ENCODE results near the gene FNDC10. TPM values are rescaled to one million over a fixed set of nuclear protein-coding genes. Genes with fewer than 3 reads are reported as not detected.
A peak's percentile ranks its signal among the peaks of the same experiment; 100 is the strongest.

Gene FNDC10
- total RNA-seq, 2 experiments from 2014 or later: 2.8 to 3.6 TPM

DNA sequence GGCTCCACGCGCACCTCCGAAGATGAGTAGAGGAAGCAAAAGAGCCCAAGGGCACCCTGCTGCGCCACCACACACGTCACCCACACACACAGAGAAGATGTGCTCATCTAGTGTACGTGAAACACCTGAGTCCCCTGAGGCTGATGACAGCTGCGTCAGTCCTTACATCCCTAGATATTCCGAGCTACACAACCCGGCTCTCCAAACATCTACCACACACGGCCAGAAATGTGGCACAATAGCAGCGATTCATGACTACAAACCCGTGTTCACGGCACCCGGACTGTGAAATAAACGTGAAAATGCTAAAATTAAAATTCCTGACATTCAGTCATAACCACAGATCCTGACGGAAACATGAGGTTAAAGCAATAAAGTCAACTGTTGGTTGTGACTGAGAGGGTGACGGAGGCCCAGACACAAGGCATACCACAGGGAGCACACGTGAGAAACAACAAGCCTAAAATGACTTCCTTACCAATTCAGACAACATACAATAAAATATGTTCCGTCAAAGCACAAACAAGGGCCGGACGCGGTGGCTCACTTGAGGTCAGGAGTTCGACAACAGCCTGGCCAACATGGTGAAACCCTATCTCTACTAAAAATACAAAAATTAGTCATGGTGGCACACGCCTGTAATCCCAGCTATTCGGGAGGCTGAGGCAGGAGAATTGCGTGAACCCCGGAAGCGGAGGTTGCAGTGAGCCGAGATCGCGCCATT lies 32.6 kb downstream of the FNDC10 start:
- ChIA-PET POLR2A (interaction anchor here (0.7 to 1.6 kb wide), 3 partner anchors 10 to 47 kb away, joined by 3 read pairs; no protein-coding TSS in a partner anchor), CTCF (interaction anchor here (1.3 kb wide), 1 partner anchor 11 kb away, joined by 3 read pairs; no protein-coding TSS in a partner anchor)
- H3K9me3 Mint-ChIP-seq: no peaks in the 10 kb centered on the region
- peaks cover 51% of the 10 kb centered on the region for H3K36me3 Mint-ChIP-seq (ENCODE audit: low read depth)
- intact Hi-C loops (cut with micrococcal nuclease): no loop called here
- ATAC-seq (no peak), DNase-seq (no peak)
- no peaks in the 10 kb centered on the region for H3K27me3 Mint-ChIP-seq
- TF ChIP-seq, protein P1, sequence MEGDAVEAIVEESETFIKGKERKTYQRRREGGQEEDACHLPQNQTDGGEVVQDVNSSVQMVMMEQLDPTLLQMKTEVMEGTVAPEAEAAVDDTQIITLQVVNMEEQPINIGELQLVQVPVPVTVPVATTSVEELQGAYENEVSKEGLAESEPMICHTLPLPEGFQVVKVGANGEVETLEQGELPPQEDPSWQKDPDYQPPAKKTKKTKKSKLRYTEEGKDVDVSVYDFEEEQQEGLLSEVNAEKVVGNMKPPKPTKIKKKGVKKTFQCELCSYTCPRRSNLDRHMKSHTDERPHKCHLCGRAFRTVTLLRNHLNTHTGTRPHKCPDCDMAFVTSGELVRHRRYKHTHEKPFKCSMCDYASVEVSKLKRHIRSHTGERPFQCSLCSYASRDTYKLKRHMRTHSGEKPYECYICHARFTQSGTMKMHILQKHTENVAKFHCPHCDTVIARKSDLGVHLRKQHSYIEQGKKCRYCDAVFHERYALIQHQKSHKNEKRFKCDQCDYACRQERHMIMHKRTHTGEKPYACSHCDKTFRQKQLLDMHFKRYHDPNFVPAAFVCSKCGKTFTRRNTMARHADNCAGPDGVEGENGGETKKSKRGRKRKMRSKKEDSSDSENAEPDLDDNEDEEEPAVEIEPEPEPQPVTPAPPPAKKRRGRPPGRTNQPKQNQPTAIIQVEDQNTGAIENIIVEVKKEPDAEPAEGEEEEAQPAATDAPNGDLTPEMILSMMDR (IDR thresholded peaks at IDR 0.05): no peak
- peaks cover 41% of the 10 kb centered on the region for H3K4me1 Mint-ChIP-seq (ENCODE audit: low read depth)
- H3K4me3 Mint-ChIP-seq: no peak overlapping the region
- peak overlapping the region; percentile 59 for H3K27ac Mint-ChIP-seq

DNA sequence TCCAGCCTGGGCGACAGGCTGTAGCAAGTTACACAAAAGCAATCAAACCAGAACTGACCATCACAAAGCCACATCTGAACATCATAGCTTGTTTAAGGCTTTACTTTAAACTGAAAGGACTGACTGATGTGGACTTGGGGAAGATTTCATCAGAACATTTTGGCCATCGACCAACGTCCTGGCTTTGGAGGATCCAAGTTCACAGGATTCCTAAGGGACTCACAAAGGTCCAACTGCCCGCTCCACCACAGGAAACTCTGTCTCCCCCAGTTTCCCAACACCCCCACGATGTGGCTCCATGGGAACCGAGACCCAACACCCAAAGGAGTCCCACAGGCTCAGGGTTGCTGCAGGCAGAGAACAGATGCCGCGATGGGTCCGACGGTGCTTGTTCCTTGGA lies 34.6 kb downstream of the FNDC10 start:
- ChIA-PET CTCF (no interaction called here), POLR2A (interaction anchor here (1.4 kb wide), 1 partner anchor 17 kb away, joined by 3 read pairs; no protein-coding TSS in a partner anchor)
- TF ChIP-seq, protein P1 (IDR thresholded peaks at IDR 0.05): no peak
- intact Hi-C loops (cut with micrococcal nuclease): no loop called here
- H3K4me1 Mint-ChIP-seq (ENCODE audit: low read depth): peaks cover 31% of the 10 kb centered on the region
- peaks cover 55% of the 10 kb centered on the region for H3K36me3 Mint-ChIP-seq (ENCODE audit: low read depth)
- ATAC-seq: no peak
- no peak for DNase-seq
- no peaks in the 10 kb centered on the region for H3K27me3 Mint-ChIP-seq
- peak overlapping the region; percentile 42 for H3K27ac Mint-ChIP-seq
- H3K4me3 Mint-ChIP-seq: no peak overlapping the region
- no peaks in the 10 kb centered on the region for H3K9me3 Mint-ChIP-seq

DNA sequence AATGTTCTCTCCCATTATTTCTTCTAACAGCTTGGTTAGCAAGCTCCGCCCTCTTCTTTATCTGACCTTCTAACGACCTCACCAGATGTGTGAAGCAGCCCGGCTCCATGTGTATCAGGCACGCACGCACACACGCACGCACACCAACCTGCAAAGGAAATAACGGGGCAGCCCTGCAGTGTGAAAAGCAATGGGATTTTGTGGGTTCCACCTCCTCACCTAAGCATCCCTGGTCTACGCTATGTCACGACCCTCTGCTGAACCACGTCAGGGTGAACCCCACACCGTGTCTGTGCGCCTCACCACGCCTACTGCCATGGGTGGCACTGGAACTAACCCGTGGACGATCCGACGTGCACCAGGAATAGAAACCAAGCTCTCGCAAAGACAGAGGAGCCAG lies 35.7 kb downstream of the FNDC10 start:
- ATAC-seq: no peak
- Mint-ChIP-seq H3K27ac (no peak overlapping the region), H3K4me3 (no peak overlapping the region), H3K9me3 (no peaks in the 10 kb centered on the region), H3K27me3 (no peaks in the 10 kb centered on the region), H3K4me1 (ENCODE audit: low read depth) (peaks cover 20% of the 10 kb centered on the region), H3K36me3 (ENCODE audit: low read depth) (peaks cover 46% of the 10 kb centered on the region)
- ChIA-PET CTCF (no interaction called here), POLR2A (interaction anchor here (1.4 to 2.1 kb wide), 2 partner anchors 16 to 18 kb away, joined by 3 to 9 read pairs; no protein-coding TSS in a partner anchor)
- TF ChIP-seq, protein P1 (IDR thresholded peaks at IDR 0.05): no peak
- DNase-seq: no peak
- intact Hi-C loops (cut with micrococcal nuclease): no loop called here

DNA sequence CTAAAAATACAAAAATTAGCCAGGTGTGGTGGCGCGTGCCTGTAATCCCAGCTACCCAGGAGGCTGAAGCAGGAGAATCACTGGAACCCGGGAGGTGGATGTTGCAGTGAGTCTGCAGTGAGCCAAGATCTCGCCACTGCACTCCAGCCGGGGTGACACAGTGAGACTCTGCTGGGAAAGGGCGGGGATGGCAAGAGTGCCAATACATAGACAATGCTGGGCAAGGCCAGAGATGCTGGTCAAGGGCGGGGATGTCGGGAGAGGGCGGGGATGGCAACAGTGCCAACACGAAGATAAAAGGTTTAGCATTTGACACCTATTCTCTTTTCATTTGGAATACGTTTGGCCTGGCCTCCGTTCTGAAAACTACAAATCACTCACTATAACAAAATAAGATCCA lies 36.2 kb downstream of the FNDC10 start:
- Mint-ChIP-seq H3K27ac (no peak overlapping the region), H3K36me3 (ENCODE audit: low read depth) (peaks cover 44% of the 10 kb centered on the region), H3K27me3 (no peaks in the 10 kb centered on the region), H3K4me1 (ENCODE audit: low read depth) (peaks cover 19% of the 10 kb centered on the region), H3K9me3 (no peaks in the 10 kb centered on the region), H3K4me3 (no peak overlapping the region)
- POLR2A ChIA-PET: interaction anchor here (2.1 kb wide), 2 partner anchors 10 to 17 kb away, joined by 6 to 9 read pairs; no protein-coding TSS in a partner anchor
- no peak for DNase-seq
- TF ChIP-seq, protein P1 (IDR thresholded peaks at IDR 0.05): no peak
- intact Hi-C loops (cut with micrococcal nuclease): no loop called here
- ATAC-seq: no peak
- CTCF ChIA-PET: no interaction called here

DNA sequence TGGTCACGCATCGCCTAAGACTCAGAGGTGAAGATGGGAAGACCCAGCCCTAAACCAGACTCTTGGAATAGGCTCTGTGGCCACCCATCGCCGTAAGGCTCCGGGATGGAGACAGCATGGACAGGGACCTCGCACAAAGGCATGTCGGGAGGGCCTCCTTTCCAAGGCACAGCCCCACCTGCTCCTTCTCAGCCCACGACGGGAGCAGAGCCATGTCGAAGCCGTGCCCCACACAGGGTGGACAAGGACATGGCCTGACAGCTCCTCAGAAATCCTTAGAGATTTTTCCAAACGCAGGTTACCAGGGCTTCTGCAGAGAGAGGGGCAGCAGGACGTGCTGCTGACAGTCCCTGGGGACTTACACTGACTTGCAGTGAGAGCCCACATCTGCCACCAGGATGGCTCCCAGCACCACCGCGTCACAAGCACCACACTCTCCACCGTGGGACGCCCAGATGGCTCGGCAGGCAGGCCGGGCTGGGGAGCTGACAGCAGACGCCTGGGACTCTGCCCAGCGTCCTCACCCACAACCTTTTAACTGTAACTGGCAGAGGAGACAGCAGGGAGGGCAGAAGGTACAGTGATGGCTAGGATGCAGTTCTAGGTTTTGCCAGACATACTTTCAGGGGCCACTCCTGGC lies 37.3 kb downstream of the FNDC10 start:
- Mint-ChIP-seq H3K9me3 (no peaks in the 10 kb centered on the region), H3K4me1 (ENCODE audit: low read depth) (peaks cover 17% of the 10 kb centered on the region), H3K27me3 (no peaks in the 10 kb centered on the region), H3K36me3 (ENCODE audit: low read depth) (peaks cover 43% of the 10 kb centered on the region), H3K4me3 (no peak overlapping the region), H3K27ac (no peak overlapping the region)
- intact Hi-C loops (cut with micrococcal nuclease): no loop called here
- TF ChIP-seq, protein P1 (IDR thresholded peaks at IDR 0.05): no peak
- ChIA-PET CTCF (no interaction called here), POLR2A (interaction anchor here (1.3 to 2.1 kb wide), 4 partner anchors 9 to 16 kb away, joined by 4 to 10 read pairs (median 8); no protein-coding TSS in a partner anchor)
- ATAC-seq: no peak
- no peak for DNase-seq
